Progenitor cell of endocrine pancreas (in vitro differentiated cells): Measurements from ENCODE around the gene ARHGDIG. TPM values are rescaled to one million over a fixed set of nuclear protein-coding genes. Genes with fewer than 3 reads are reported as not detected.

ENCODE experiments used
- DNase-seq: peaks from one replicate; pipeline ENCODE4 v3.0.0; 2021; ENCODE audit warnings: low spot score; ENCODE audit not compliant: unreplicated experiment
- H3K27ac Mint-ChIP-seq: 2 replicates; pipeline ENCODE4 v1.8.0; 2021; ENCODE audit warnings: mild to moderate bottlenecking, moderate library complexity, mixed read lengths
- H3K27me3 Mint-ChIP-seq: 2 replicates; pipeline ENCODE4 v1.8.0; 2021; ENCODE audit warnings: mixed read lengths
- H3K36me3 Mint-ChIP-seq: 2 replicates; pipeline ENCODE4 v1.8.0; 2022; ENCODE audit warnings: mixed read lengths; ENCODE audit not compliant: insufficient read depth
- H3K4me1 Mint-ChIP-seq: 2 replicates; pipeline ENCODE4 v1.8.0; 2021; ENCODE audit warnings: low read depth, mixed read lengths
- H3K4me3 Mint-ChIP-seq: 2 replicates; pipeline ENCODE4 v1.8.0; 2021; ENCODE audit warnings: low read depth, mild to moderate bottlenecking, moderate library complexity, mixed read lengths
- H3K9me3 Mint-ChIP-seq: 2 replicates; pipeline ENCODE4 v1.8.0; 2021; ENCODE audit warnings: low read depth, mixed read lengths
- total RNA-seq: library from RNA; stranded (reverse); gene quantifications from 2 replicates; pipeline ENCODE4 v1.2.1, GENCODE V29; 2021
- TF ChIP-seq, protein P1 (sequence below): fragments of 200-600 bp; sonication (generic); IDR thresholded peaks from one replicate; pipeline ENCODE4 v1.5.0; 2021; ENCODE audit warnings: antibody characterized with exemption, mild to moderate bottlenecking; ENCODE audit not compliant: unreplicated experiment

The ARHGDIG gene
- total RNA-seq, 1 donor from 2014 or later = 6.5 TPM

DNA sequence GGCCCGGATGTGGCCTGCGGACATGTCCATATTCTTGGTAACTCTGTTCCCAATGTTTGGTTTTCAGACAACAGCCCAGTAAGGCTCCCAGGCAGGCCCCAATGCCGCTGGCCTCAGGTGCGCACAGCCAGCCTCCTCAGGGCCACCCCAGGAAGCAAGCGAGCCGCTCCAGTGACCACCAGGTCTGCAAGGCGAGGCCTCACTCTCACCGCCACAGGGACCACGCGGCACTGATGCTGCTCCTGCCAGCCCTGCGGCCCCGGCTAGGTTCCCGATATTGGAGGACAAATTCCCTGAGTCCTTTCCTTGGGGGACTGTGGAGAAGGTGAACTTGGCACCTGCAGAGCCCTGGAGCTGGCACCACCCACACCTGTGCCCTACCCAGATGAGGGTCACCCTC, 21.6 kb downstream of the ARHGDIG start:
- Mint-ChIP-seq H3K4me1 (no peaks in the 10 kb centered on the region), H3K27me3 (no peaks in the 10 kb centered on the region), H3K9me3 (no peaks in the 10 kb centered on the region), H3K36me3 (peaks cover 4% of the 10 kb centered on the region), H3K27ac (no peak overlapping the region), H3K4me3 (no peak overlapping the region)
- DNase-seq = no peak
- TF ChIP-seq, protein P1, sequence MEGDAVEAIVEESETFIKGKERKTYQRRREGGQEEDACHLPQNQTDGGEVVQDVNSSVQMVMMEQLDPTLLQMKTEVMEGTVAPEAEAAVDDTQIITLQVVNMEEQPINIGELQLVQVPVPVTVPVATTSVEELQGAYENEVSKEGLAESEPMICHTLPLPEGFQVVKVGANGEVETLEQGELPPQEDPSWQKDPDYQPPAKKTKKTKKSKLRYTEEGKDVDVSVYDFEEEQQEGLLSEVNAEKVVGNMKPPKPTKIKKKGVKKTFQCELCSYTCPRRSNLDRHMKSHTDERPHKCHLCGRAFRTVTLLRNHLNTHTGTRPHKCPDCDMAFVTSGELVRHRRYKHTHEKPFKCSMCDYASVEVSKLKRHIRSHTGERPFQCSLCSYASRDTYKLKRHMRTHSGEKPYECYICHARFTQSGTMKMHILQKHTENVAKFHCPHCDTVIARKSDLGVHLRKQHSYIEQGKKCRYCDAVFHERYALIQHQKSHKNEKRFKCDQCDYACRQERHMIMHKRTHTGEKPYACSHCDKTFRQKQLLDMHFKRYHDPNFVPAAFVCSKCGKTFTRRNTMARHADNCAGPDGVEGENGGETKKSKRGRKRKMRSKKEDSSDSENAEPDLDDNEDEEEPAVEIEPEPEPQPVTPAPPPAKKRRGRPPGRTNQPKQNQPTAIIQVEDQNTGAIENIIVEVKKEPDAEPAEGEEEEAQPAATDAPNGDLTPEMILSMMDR = no peak

DNA sequence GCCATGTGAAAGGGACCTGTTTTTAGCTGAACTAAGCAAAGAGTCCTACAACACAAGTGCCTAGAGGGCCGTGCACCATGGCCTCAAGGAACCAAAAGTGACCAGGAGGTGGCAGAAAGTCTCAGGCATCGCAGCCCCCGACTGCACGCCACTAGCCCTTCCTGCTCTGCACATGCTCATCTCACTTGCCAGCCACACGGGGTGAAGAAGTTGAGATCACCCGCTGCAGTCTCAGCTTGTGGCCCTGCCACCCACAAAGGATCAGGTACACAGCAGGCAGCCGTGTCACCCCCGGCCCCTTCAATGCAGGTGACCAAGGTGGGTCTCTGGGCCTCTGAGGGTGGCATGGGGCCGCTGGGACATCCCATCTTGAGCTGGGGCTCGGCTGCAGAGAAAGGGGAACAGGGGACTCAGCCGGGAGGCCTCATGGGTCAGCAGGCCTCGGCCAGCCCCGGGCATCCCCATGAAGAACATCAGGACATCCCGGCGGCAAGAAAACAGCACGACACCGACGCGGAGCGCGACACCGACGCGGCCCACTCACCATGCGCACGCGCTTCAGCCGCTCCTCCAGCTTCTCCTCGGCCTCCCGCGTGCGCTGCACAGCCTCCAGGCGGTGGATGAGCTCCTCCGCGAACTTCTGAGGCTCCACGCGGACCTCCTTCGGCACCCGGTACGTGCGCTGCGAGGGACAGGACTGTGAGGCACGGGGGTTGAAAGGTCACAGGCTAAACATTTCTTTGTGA, 23.5 kb downstream of the ARHGDIG start:
- no peaks in the 10 kb centered on the region for H3K4me1 Mint-ChIP-seq
- no peaks in the 10 kb centered on the region for H3K27me3 Mint-ChIP-seq
- TF ChIP-seq, protein P1 = no peak
- H3K36me3 Mint-ChIP-seq = peaks cover 3% of the 10 kb centered on the region
- H3K9me3 Mint-ChIP-seq = no peaks in the 10 kb centered on the region
- DNase-seq = no peak
- no peak overlapping the region for H3K4me3 Mint-ChIP-seq
- H3K27ac Mint-ChIP-seq = no peak overlapping the region

DNA sequence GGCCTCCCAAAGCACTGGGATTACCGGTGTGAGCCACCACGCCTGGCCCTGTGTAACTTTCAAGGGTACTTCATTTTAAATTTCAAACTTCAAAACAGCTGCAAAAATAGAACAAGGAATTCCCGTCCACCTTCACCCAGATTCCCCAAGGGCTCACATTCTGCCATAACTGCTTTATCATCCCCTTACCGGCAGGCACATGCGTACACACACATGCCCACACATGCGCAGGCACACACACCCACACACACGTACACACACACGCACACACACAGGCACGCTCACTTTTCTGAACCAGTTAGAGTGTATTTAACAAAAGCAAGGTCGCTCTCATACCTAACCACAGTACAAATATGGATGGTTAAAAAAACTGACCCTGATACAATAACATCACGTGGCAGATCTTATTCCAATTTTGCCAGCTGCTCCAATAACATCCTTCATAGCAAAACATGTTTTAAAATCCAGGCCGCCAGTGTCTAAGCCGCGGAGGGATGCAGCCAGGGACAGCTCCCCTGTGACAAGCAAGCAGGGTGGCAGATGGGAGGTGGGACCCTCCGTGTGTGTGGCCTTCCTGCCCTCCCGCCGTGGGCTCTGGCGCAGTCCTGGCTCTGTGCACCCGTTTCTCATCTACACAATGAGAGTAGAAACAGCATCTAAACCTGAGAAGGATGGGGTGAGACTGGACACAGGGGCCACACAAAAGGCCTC, 25.7 kb downstream of the ARHGDIG start:
- no peaks in the 10 kb centered on the region for H3K9me3 Mint-ChIP-seq
- no peak overlapping the region for H3K27ac Mint-ChIP-seq
- no peaks in the 10 kb centered on the region for H3K4me1 Mint-ChIP-seq
- H3K4me3 Mint-ChIP-seq = no peak overlapping the region
- no peaks in the 10 kb centered on the region for H3K27me3 Mint-ChIP-seq
- peaks cover 3% of the 10 kb centered on the region for H3K36me3 Mint-ChIP-seq
- no peak for DNase-seq
- TF ChIP-seq, protein P1 = no peak

DNA sequence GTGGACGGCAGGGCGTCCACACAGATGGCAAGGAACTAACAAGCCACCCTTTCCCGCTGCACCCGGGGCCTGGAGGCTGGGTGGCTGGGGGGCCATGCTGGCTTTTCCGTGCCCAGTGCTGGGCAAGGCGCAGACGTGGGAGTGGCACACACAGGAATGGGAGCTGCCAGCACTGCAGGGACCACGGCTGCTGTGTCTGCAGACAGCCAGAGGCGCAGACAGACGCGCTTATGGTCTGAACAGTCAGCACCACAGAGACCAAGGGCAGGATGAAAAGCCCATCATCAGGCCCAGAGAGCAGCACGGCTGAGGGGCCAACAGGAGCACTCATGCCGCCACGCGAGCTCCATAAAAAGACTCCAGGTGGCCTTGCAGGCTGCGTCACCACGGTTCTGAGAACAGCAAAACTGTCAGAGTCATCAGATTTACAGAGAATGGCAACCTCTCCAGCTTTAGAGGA, 26.6 kb downstream of the ARHGDIG start:
- TF ChIP-seq, protein P1 = no peak
- Mint-ChIP-seq H3K36me3 (peaks cover 3% of the 10 kb centered on the region), H3K9me3 (no peaks in the 10 kb centered on the region), H3K27me3 (no peaks in the 10 kb centered on the region), H3K27ac (no peak overlapping the region), H3K4me3 (no peak overlapping the region), H3K4me1 (no peaks in the 10 kb centered on the region)
- no peak for DNase-seq

DNA sequence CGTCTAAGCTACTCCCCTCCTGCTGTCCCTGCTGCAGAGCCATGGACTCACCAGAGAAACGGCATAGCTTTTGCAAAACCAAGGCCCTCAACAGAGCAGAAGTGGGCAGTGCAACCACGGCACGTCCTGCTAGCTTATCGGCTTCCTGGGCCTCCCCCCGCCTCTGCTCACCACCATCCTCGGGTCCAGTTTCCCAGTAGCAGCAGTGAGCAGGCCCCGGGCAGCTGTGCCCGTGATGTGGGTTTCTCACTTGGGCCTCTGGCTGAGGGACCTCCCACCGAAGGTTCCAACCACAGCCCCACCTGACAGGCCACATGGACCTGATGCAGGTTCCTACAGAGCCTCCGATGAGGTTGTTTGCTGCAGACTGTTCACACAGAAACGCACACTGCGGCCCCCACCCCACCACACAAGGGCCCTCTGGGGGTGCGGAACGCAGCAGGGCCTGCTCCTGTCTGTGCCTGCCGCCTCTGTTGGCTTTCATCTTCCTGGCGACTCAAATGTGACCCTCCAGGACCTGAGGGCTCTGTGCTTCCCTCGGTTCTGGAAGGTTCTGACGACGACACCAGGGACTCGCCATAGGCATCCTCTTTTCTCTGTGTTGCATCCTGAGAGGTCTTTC, 27.4 kb downstream of the ARHGDIG start:
- Mint-ChIP-seq H3K4me1 (no peaks in the 10 kb centered on the region), H3K4me3 (no peak overlapping the region), H3K27me3 (no peaks in the 10 kb centered on the region), H3K9me3 (no peaks in the 10 kb centered on the region), H3K27ac (no peak overlapping the region), H3K36me3 (peaks cover 6% of the 10 kb centered on the region)
- DNase-seq = no peak
- TF ChIP-seq, protein P1 = no peak
